ENCODE results near the gene OMP.

Gene OMP

GRCh38 chr11:77138106-77138649 lies 35.5 kb downstream of the OMP start:
- peaks cover 12% of the 10 kb centered on the region for H3K27me3 Mint-ChIP-seq
- no peaks in the 10 kb centered on the region for H3K36me3 Mint-ChIP-seq
- H3K4me1 Mint-ChIP-seq (ENCODE audit: low read depth), result peaks cover 15% of the 10 kb centered on the region
- H3K27ac Mint-ChIP-seq, result no peak overlapping the region
- H3K9me3 Mint-ChIP-seq (ENCODE audit: low read depth), result no peaks in the 10 kb centered on the region
- no peak overlapping the region for H3K4me3 Mint-ChIP-seq

GRCh38 chr11:77139201-77139600 lies 36.6 kb downstream of the OMP start:
- H3K4me3 Mint-ChIP-seq, result no peak overlapping the region
- no peak overlapping the region for H3K27ac Mint-ChIP-seq
- no peaks in the 10 kb centered on the region for H3K9me3 Mint-ChIP-seq (ENCODE audit: low read depth)
- H3K36me3 Mint-ChIP-seq, result no peaks in the 10 kb centered on the region
- H3K27me3 Mint-ChIP-seq, result peaks cover 12% of the 10 kb centered on the region
- H3K4me1 Mint-ChIP-seq (ENCODE audit: low read depth), result peaks cover 19% of the 10 kb centered on the region

- no peaks in the 10 kb centered on the region for H3K36me3 Mint-ChIP-seq
- H3K27me3 Mint-ChIP-seq, result peaks cover 12% of the 10 kb centered on the region
- peaks cover 19% of the 10 kb centered on the region for H3K4me1 Mint-ChIP-seq (ENCODE audit: low read depth)
- no peak overlapping the region for H3K27ac Mint-ChIP-seq
- no peak overlapping the region for H3K4me3 Mint-ChIP-seq
- H3K9me3 Mint-ChIP-seq (ENCODE audit: low read depth), result no peaks in the 10 kb centered on the region
These were observed 37.7 kb downstream of the OMP start for GRCh38 chr11:77140231-77140851.

GRCh38 chr11:77141034-77141433 lies 38.4 kb downstream of the OMP start:
- Mint-ChIP-seq H3K27ac (no peak overlapping the region), H3K36me3 (no peaks in the 10 kb centered on the region), H3K27me3 (peaks cover 8% of the 10 kb centered on the region), H3K9me3 (ENCODE audit: low read depth) (no peaks in the 10 kb centered on the region), H3K4me1 (ENCODE audit: low read depth) (peaks cover 19% of the 10 kb centered on the region), H3K4me3 (no peak overlapping the region)

GRCh38 chr11:77141475-77141874 lies 38.8 kb downstream of the OMP start:
- peaks cover 8% of the 10 kb centered on the region for H3K27me3 Mint-ChIP-seq
- no peak overlapping the region for H3K27ac Mint-ChIP-seq
- no peaks in the 10 kb centered on the region for H3K36me3 Mint-ChIP-seq
- peaks cover 19% of the 10 kb centered on the region for H3K4me1 Mint-ChIP-seq (ENCODE audit: low read depth)
- no peak overlapping the region for H3K4me3 Mint-ChIP-seq
- no peaks in the 10 kb centered on the region for H3K9me3 Mint-ChIP-seq (ENCODE audit: low read depth)

- Mint-ChIP-seq H3K27me3 (peaks cover 6% of the 10 kb centered on the region), H3K27ac (no peak overlapping the region), H3K36me3 (no peaks in the 10 kb centered on the region), H3K4me3 (no peak overlapping the region), H3K9me3 (ENCODE audit: low read depth) (no peaks in the 10 kb centered on the region), H3K4me1 (ENCODE audit: low read depth) (peaks cover 22% of the 10 kb centered on the region)
These were observed 39.7 kb downstream of the OMP start for GRCh38 chr11:77142091-77142975.

GRCh38 chr11:77143405-77144020 lies 40.9 kb downstream of the OMP start:
- Mint-ChIP-seq H3K27ac (peak overlapping the region; percentile 12), H3K4me1 (ENCODE audit: low read depth) (peaks cover 30% of the 10 kb centered on the region), H3K36me3 (no peaks in the 10 kb centered on the region), H3K4me3 (no peak overlapping the region), H3K9me3 (ENCODE audit: low read depth) (no peaks in the 10 kb centered on the region), H3K27me3 (peaks cover 6% of the 10 kb centered on the region)

GRCh38 chr11:77144196-77144856 lies 41.7 kb downstream of the OMP start:
- H3K4me3 Mint-ChIP-seq, result no peak overlapping the region
- no peaks in the 10 kb centered on the region for H3K9me3 Mint-ChIP-seq (ENCODE audit: low read depth)
- H3K36me3 Mint-ChIP-seq, result no peaks in the 10 kb centered on the region
- no peaks in the 10 kb centered on the region for H3K27me3 Mint-ChIP-seq
- no peak overlapping the region for H3K27ac Mint-ChIP-seq
- H3K4me1 Mint-ChIP-seq (ENCODE audit: low read depth), result peaks cover 33% of the 10 kb centered on the region

- Mint-ChIP-seq H3K9me3 (ENCODE audit: low read depth) (no peaks in the 10 kb centered on the region), H3K4me1 (ENCODE audit: low read depth) (peaks cover 33% of the 10 kb centered on the region), H3K27ac (no peak overlapping the region), H3K27me3 (no peaks in the 10 kb centered on the region), H3K36me3 (no peaks in the 10 kb centered on the region), H3K4me3 (no peak overlapping the region)
These were observed 42.3 kb downstream of the OMP start for GRCh38 chr11:77144857-77145428.

GRCh38 chr11:77146261-77147035 lies 43.8 kb downstream of the OMP start:
- peak overlapping the region; percentile 62 for H3K4me3 Mint-ChIP-seq

GRCh38 chr11:77147036-77147315 lies 44.3 kb downstream of the OMP start:
- Mint-ChIP-seq H3K4me3 (peak overlapping the region; percentile 53), H3K27ac (no peak overlapping the region), H3K27me3 (no peaks in the 10 kb centered on the region), H3K9me3 (ENCODE audit: low read depth) (no peaks in the 10 kb centered on the region), H3K36me3 (no peaks in the 10 kb centered on the region), H3K4me1 (ENCODE audit: low read depth) (peaks cover 40% of the 10 kb centered on the region)

More at GRCh38 chr11:77146261-77147035, 43.8 kb downstream of the OMP start:
- H3K27ac Mint-ChIP-seq, result no peak overlapping the region
- no peaks in the 10 kb centered on the region for H3K27me3 Mint-ChIP-seq
- H3K9me3 Mint-ChIP-seq (ENCODE audit: low read depth), result no peaks in the 10 kb centered on the region
- H3K4me1 Mint-ChIP-seq (ENCODE audit: low read depth), result peaks cover 37% of the 10 kb centered on the region
- no peaks in the 10 kb centered on the region for H3K36me3 Mint-ChIP-seq

- H3K4me3 Mint-ChIP-seq, result peak overlapping the region; percentile 65
- H3K36me3 Mint-ChIP-seq, result no peaks in the 10 kb centered on the region
- H3K27ac Mint-ChIP-seq, result no peak overlapping the region
- no peaks in the 10 kb centered on the region for H3K9me3 Mint-ChIP-seq (ENCODE audit: low read depth)
- H3K4me1 Mint-ChIP-seq (ENCODE audit: low read depth), result peaks cover 40% of the 10 kb centered on the region
- H3K27me3 Mint-ChIP-seq, result no peaks in the 10 kb centered on the region
These were observed 45.2 kb downstream of the OMP start for GRCh38 chr11:77147668-77148321.

GRCh38 chr11:77148963-77149715 lies 46.5 kb downstream of the OMP start:
- Mint-ChIP-seq H3K4me1 (ENCODE audit: low read depth) (peaks cover 43% of the 10 kb centered on the region), H3K9me3 (ENCODE audit: low read depth) (no peaks in the 10 kb centered on the region), H3K36me3 (no peaks in the 10 kb centered on the region), H3K27me3 (no peaks in the 10 kb centered on the region), H3K27ac (no peak overlapping the region), H3K4me3 (no peak overlapping the region)

Data from activated naive CD8-positive, alpha-beta T cell (primary cell).